GM19240 (cell line): ENCODE measurements around the gene ERBB4.

Experiments used
- DNase-seq: peaks from one replicate; pipeline ENCODE4 v3.0.0; 2011; ENCODE audit warnings: low spot score; ENCODE audit not compliant: insufficient read length

ERBB4 gene

DNA sequence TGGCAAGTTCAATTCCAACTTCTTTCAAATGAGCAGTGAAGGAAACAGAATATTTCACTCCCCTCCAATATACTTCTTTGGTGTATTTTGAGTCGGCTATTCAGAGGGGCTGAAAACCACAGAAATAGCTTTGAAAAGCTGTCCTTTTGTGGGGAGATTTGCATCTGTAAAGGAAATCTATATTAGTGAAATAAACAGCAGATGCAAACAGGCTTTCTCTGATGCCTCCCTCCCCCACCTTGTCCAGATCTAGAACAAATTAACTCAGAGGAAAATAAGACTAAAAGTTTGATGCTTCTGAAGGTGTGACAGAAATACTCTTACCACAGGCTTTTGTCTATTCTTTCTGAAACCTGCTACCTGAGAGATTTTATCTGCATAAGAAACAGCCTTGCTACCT lies 1173.7 kb downstream of the ERBB4 start:
- DNase-seq = no peak

DNA sequence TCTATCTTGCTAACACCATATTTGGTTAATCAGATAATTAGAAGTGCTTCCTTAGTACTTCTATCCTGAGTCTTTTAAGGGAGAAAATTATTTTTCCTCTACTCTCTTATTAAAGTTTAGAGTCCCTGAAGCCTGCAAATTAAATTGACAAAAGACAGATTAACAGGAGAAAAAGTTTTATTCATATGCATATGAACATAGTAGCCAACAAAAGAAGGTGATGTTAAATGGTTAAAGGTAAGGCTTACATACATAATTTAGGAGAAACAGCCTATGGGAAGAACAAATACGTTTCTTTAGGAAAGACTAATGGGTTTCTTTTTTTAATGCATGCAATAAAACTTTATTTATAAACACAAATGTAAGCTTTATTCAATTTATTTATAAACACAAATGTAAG lies 1177.2 kb downstream of the ERBB4 start:
- DNase-seq = no peak

DNA sequence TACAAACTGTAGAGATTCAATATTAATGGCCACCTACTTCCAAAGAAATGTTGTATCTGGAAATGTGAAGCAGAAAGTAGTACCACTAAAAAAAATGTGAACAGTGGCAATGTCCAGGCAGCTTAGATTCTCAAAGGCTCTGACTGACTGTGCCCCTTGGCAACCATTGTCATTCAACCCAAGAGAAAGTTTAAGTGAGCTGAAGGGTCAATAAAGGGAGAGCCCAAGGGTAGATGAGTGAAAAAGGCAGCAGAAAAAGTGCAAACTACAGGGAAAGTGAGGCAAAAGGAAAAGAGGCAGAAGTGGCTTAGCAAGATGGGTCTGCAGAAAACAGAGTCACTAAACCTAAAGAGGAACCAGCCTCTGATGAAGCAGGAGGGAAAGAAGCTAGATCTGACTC lies 1179.3 kb downstream of the ERBB4 start:
- no peak for DNase-seq

DNA sequence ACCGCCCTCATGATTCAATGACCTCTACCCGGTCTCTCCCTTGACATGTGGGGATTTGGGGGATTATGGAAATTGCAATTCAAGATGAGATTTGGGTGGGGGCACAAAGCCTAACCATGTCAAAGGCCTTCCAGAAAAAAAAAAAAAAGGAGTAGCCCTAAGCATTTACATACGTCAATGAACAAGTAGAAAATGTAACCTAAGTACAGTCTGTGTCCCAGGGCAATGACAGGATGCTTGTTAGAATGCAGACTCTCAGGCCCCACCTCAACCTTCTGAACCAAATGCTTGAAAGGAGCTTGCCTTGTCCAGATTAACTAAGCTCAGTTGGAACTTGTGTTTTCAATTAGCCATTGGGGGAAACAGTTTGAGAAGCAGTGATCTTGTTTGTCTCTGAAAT lies 1180.1 kb downstream of the ERBB4 start:
- DNase-seq = no peak

DNA sequence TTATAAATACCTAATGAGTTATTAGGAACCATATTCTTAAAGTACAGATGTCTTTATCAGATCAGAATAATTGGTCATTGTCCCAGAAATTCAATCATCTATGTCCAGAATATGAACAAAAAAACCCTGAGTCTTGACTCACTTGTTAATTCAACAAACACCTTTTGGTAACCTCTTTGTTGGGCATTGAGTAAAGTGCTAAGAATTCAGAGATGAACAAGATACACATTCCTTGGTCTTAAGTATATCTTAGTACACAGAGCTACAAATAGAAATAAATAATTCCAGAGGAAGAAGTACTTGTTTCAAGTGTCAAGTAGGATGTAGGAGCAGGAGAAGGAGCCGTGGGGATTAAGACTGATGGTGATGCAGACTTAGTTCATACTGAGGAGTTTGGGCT lies 1184.1 kb downstream of the ERBB4 start:
- no peak for DNase-seq

DNA sequence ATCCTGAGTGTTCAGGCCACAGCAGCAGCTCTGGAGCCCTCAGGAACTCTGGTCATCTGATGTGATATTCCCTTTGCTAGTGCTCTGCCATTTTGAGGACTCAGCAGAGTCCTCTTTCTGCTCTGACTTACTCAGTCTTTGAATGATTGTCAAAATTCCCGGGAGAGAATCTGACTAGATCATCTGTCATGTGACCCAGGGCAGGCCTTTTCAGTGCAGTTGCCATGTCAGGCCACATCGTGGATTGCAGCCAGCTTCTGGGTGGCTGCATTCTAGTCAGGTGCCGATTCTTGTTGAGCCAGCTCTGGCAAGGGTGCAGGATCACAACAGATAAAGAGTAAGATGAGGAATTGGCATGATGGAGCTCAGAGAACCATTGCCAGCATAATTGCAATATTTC lies 1186.6 kb downstream of the ERBB4 start:
- DNase-seq = no peak

DNA sequence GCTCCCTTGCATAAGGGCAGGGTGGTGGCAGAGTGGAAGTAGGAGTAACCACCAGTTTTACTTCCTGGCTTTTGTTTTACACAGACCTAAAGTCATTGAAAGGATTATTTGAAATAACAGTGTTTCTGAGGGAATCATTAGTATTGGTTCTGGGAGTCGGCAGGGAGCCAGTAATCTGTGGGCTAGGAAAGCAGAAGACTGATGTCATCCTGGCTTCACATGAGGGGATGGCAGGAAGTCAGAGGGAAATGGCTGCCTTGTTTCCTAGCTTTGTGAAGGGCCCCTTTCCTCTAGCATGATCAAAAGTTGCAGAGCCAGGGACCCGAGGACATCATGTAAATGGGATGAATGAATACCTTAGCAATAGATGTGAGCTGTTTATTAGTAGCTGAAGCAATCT lies 1189.6 kb downstream of the ERBB4 start:
- DNase-seq = no peak

DNA sequence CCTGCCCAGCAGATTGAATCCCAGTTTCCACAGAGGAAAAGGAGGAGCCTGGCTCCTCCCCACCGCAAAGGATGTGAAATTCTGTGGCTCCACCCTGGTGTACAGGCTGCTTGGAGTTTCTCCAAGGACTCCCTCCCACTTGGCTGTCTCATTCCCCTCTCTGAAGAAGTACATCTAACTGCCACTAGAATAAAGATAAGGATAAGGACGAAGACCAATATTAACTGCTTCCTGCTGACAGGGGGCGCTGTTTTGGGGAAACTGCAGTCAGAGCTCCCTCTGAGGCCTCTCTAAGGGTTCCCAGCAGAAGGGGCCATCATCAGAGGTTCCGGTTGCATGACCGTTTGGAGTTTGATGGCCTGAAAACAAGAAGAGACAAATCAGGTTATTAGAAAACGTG lies 1191.3 kb downstream of the ERBB4 start:
- DNase-seq = no peak

DNA sequence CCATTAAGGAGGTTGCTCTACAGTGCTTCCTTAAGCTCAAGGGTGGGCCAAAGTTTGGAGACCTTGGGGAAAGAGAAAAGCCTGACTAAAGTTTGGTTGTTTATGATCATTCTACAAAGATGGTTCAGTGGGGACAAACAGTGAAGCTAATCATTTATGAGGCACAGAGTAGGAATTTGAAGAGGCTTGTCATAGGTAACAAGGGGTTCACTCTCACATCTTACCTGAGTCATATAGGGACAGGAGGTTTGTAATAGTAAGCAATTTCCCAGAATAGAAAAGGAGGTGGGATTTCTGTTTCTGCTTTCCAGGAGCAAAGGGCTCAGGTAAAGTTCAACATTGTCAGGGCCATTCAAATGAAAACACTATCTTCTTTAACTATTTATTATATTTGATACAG lies 1194.3 kb downstream of the ERBB4 start:
- no peak for DNase-seq

DNA sequence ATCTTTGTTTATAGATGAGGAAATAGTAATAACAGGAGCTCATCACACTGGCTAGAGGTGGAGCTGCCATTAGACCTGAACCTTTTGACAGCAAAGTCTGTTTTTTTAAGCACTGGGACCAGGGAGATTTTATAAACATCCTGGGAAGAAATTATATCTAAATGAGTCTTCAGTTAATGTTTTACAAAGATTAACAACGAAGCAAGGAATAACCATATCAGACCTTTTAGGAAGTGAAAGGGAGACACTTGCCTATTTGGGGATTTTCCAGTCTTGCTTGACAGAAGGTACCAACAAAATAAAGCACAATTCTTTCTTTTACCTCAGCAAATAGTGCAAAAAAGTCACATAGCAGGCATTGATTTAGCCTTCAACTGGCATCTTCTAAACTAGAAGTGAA lies 1205.2 kb downstream of the ERBB4 start:
- DNase-seq = no peak

DNA sequence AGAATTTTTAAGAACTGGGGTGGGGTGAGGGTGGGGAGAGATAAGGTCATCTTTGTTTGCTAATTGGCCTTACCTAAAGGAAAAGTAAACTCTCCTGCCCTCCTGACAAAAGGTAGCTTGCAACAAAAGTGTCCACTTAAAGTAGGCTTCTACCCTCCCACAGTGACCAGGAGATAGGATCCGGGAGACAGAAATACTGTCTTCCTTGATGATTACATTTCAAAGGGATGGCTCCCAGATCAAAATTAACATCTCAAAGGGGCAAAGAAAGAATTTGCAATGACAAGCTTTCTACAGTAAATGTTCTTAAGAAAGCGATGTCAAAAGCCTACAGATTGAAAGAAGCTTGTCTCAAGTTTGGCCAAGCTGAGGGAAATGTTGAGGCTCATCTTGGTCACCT lies 1206.9 kb downstream of the ERBB4 start:
- DNase-seq = no peak

DNA sequence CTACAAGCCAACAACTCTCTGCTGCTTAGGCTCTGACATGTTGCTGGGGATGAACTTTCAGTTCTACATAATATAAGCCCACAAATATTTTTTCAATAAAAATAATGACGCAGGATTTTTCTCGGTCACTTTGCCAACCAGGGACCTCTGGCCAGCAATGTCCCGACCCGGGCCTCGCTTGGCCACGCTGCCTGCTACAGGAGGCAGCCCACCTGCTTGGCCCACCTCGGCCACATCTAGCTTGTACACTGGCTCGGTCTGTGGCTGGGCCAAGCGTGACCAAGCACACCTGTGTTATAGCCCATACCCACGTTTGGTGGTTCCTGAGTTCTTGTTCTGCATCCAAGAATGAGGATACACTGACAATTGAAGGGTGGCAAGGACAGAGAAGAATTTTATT lies 1208.7 kb downstream of the ERBB4 start:
- no peak for DNase-seq

DNA sequence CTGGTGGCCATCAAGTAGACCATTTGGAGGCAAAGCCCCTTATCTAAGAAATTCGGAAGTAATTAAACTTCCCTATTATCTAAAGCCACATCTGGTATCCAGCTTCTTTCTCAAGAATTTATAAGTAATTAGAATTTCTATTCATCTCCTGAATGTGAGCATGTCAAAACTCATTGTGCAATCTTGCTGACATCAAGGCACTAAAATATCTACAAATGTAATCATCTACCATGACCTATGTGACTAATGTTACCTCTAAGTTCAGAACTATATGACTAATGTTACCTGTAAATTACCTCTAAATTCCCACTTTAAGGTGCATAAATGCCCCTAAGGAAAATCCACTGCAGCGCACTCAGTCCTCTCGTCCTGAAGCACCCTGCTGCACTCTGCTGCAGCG lies 1209.2 kb downstream of the ERBB4 start:
- no peak for DNase-seq

DNA sequence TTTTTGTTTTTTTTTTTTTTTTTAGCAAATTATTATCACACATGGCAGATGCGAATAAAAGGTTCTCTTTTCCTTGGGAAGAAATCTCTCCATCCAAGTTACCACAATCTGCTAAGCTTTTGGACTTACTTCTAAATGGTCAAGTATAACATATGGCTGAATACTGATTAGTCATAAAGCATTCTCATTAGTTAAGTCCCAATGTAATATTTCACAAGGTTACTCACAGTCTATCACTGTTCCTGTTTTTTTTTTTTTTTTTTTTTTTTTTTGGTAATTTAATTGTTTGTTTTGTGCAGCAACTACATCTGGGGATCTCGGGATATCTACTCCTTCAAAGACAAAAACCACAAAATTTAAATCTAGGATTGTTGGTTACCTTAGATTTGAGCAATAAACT lies 1210.5 kb downstream of the ERBB4 start:
- DNase-seq = no peak
